NT2/D1 (cell line): ENCODE measurements around the gene PDE9A.
"Not testable (repeated sequence)": the region's sequence is repeated elsewhere in the genome, so short reads cannot be mapped to it uniquely, and the experiment has no call there.

Source experiments
- DNase-seq: peaks from one replicate; pipeline ENCODE4 v3.0.0-alpha.2; 2011; ENCODE audit warnings: low read depth, low spot score
- H3K27me3 ChIP-seq: 2 replicates; pipeline ENCODE4 v1.6.0; 2011; ENCODE audit warnings: mild to moderate bottlenecking; ENCODE audit not compliant: insufficient read length, insufficient read depth
- H3K36me3 ChIP-seq: 2 replicates; pipeline ENCODE4 v1.6.1; 2011; ENCODE audit warnings: mild to moderate bottlenecking, low read length, mixed read lengths; ENCODE audit not compliant: insufficient read depth, insufficient read length
- H3K4me1 ChIP-seq: 2 replicates; pipeline ENCODE4 v1.5.1; 2011; ENCODE audit not compliant: insufficient read depth, insufficient read length
- H3K4me3 ChIP-seq: 2 replicates; pipeline ENCODE4 v1.5.1; 2011; ENCODE audit warnings: low read depth; ENCODE audit not compliant: insufficient read length
- H3K9ac ChIP-seq: 2 replicates; pipeline ENCODE4 v1.6.0; 2011; ENCODE audit warnings: low read depth; ENCODE audit not compliant: insufficient read length
- H3K9me3 ChIP-seq: 2 replicates; pipeline ENCODE4 v1.5.1; 2011; ENCODE audit warnings: mild to moderate bottlenecking, low read length; ENCODE audit not compliant: insufficient read depth
- SUZ12 ChIP-seq: IDR thresholded peaks from 2 replicates; pipeline ENCODE4 v1.6.1; 2011; ENCODE audit not compliant: insufficient read length, insufficient read depth; ENCODE audit errors: extremely low read depth
- YY1 ChIP-seq: IDR thresholded peaks from 2 replicates; pipeline ENCODE4 v1.6.1; 2011; ENCODE audit not compliant: insufficient read length, insufficient read depth
- ZNF274 ChIP-seq: IDR thresholded peaks from 2 replicates; pipeline ENCODE4 v1.6.1; 2011; ENCODE audit warnings: mild to moderate bottlenecking, low read depth, low read length

PDE9A gene

DNA sequence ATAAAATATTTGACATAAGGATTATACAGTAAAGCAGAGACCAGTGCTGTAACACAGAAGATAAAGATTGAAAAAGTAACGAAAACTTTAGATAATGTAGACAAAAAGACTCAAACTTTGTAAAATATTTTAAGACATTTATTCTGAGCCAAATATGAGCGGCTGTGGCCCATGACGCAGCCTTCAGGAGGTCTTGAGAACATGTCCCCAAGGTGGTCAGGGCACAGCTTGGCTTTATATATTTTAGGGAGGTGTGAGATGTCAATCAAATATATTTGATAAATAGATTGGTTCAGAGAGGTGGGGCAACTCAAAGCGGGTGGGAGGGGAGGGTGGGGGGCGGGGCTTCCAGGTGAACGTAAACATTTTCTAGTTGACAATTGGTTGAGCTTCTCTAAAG is 144.7 kb downstream of the PDE9A start:
- Histone ChIP-seq H3K4me3 (no peak overlapping the region), H3K9ac (no peak overlapping the region), H3K36me3 (no peaks in the 10 kb centered on the region), H3K4me1 (peaks cover 10% of the 10 kb centered on the region), H3K9me3 (no peaks in the 10 kb centered on the region), H3K27me3 (no peaks in the 10 kb centered on the region)
- DNase-seq: no peak
- TF ChIP-seq SUZ12 (no peak), ZNF274 (no peak), YY1 (no peak)

DNA sequence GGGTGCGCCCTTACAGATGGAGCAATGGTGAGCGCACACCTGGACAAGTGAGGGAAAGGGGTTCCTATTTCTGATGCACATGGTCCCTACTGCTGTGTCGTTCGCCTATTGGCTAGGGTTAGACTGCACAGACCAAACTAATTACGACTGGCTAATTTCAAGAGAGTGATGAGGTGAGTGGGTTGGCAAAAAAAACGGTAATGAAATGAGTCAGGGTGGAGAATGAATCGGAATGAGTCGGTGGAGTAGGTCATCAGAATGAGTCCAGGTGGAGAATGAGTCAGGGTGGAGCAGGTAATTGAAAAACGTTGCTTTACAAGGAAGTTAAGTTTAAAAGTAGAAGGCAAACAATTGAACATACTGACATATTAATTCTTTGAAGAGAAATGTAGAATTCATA is 146.1 kb downstream of the PDE9A start:
- H3K4me1 ChIP-seq: peaks cover 10% of the 10 kb centered on the region
- H3K9ac ChIP-seq: no peak overlapping the region
- TF ChIP-seq SUZ12: no peak
- no peak for TF ChIP-seq YY1
- TF ChIP-seq ZNF274: no peak
- no peak for DNase-seq
- H3K9me3 ChIP-seq: no peaks in the 10 kb centered on the region
- H3K4me3 ChIP-seq: no peak overlapping the region
- no peaks in the 10 kb centered on the region for H3K36me3 ChIP-seq
- H3K27me3 ChIP-seq: no peaks in the 10 kb centered on the region

DNA sequence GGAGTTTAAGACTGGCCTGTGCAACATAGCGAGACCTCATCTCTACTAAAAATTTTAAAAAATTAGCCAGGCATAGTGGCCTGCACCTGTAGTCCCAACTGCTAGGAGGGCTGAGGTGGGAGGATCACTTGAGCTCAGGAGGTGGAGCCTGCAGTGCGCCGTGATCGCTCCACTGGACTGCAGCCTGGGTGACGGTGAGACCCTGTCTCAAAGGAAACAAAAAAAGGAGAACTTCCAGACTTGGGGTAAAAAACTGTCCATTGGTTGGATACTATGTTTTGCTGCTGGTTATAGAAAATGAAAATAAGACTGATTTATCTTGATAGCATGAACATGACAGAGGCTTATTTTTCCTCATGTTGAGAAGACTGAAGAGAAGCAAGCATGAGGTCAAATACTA is 146.5 kb downstream of the PDE9A start:
- TF ChIP-seq ZNF274 (no peak), SUZ12 (no peak), YY1 (no peak)
- DNase-seq: no peak

GRCh38 chr21:42801616-42802015 is 148.2 kb downstream of the PDE9A start:
- not testable (repeated sequence) for H3K4me1 ChIP-seq, H3K4me3 ChIP-seq, H3K9me3 ChIP-seq, H3K27me3 ChIP-seq, H3K36me3 ChIP-seq, H3K9ac ChIP-seq, DNase-seq

More for the DNA sequence above, 146.5 kb downstream of the PDE9A start:
- Histone ChIP-seq H3K36me3 (no peaks in the 10 kb centered on the region), H3K9ac (no peak overlapping the region), H3K4me1 (peaks cover 10% of the 10 kb centered on the region), H3K4me3 (no peak overlapping the region), H3K9me3 (no peaks in the 10 kb centered on the region; the same call in 1 of the 2 replicates), H3K27me3 (no peaks in the 10 kb centered on the region)

DNA sequence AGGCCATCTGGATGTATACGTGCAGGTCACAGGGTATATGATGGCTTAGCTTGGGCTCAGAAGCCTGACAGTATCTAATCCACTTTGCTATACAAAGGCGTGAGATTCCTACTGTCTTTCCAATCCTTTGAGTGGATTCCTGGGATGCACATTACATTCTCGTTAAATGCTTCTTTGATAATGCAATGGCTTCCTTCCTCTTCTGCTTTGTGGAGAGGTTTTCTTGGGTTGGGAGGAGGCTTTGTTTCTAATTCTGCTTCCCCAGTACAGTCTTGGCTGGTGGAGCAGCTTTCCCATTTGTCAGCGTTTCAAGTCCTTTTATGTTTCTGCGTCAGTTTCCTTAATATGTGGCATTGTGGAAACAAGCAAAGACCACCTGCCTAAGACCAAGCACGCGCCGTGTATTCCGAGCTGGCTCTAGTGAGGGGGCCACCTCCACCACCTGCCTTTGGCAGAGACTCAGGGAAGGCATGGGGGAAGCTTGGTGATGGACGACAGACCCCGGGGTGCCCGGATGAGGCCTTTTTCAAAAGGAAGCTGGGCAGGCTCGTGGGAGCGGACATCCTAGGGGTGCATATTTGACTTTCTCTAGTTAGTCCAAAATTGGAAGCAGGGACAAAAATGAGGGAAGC is 153.2 kb downstream of the PDE9A start:
- Histone ChIP-seq H3K27me3 (no peaks in the 10 kb centered on the region), H3K4me3 (no peak overlapping the region), H3K9ac (no peak overlapping the region), H3K36me3 (no peaks in the 10 kb centered on the region), H3K4me1 (peaks cover 21% of the 10 kb centered on the region), H3K9me3 (peaks cover 24% of the 10 kb centered on the region; the same call in 1 of the 2 replicates)
- DNase-seq: peak; percentile 93
- TF ChIP-seq YY1 (no peak), SUZ12 (no peak), ZNF274 (no peak)

GRCh38 chr21:42807293-42807895 is 154.0 kb downstream of the PDE9A start:
- H3K4me3 ChIP-seq, H3K27me3 ChIP-seq, H3K9ac ChIP-seq, H3K36me3 ChIP-seq, DNase-seq: not testable (repeated sequence)
- peaks cover 24% of the 10 kb centered on the region; the same call in 1 of the 2 replicates for H3K9me3 ChIP-seq
- H3K4me1 ChIP-seq: peaks cover 19% of the 10 kb centered on the region

- H3K27me3 ChIP-seq: no peaks in the 10 kb centered on the region
- no peak overlapping the region for H3K4me3 ChIP-seq
- peaks cover 28% of the 10 kb centered on the region; the same call in 1 of the 2 replicates for H3K9me3 ChIP-seq
- DNase-seq: no peak
- no peak overlapping the region for H3K9ac ChIP-seq
- H3K4me1 ChIP-seq: peaks cover 17% of the 10 kb centered on the region
- no peaks in the 10 kb centered on the region for H3K36me3 ChIP-seq
- no peak for TF ChIP-seq SUZ12
- no peak for TF ChIP-seq ZNF274
- TF ChIP-seq YY1: no peak
These were observed 154.7 kb downstream of the PDE9A start for GRCh38 chr21:42807938-42808613.
